ENCODE measurements around the gene CDH4. TPM values are rescaled to one million over a fixed set of nuclear protein-coding genes. Genes with fewer than 3 reads are reported as not detected.

CDH4 gene
- total and polyA plus RNA-seq, 2 of the 8 experiments (the other 6 are each of a cell fraction or from before 2014, with no cell fraction given), result 4.3 to 7.9 TPM

DNA sequence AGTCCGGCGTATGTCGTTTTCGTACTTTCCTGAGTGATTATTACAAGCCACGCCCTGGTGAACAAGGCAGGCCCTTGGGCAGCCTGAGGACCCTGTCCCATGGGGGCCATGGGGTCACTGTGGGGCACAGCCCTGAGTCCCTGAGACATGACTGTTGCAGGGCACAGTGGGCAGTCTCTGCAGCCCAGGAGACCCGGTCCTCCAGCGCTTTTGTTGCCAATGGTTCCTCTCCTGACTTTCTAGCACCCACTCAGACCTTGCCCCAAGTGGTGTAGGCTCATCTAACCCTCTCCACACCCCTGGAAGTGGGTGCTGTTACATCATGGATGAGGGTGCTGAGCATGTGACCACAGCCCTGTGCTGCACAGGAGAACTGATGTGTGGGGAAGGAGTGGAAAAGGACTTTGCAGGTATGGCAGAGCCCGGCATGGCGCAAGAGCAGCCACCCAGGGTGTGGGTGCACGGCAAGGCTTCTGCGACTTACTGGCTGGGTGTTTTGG lies 494.1 kb downstream of the CDH4 start:
- Histone ChIP-seq H4K8ac (ENCODE audit: extremely low read depth, insufficient read depth, low read length) (no peak overlapping the region), H4K5ac (ENCODE audit: insufficient read length, low read depth, low read length) (no peak overlapping the region), H3K36me3 (ENCODE audit: control insufficient read depth in 2 of 4, insufficient read depth in 4 of 4, low read length in 3 of 4) (no peaks in the 10 kb centered on the region), H4K20me1 (replicated peaks in 1 of 2; ENCODE audit: control insufficient read depth in 1 of 2, insufficient read depth in 2 of 2, low read length in 2 of 2) (peaks cover 1 to 2% of the 10 kb centered on the region in 2 experiments), H3K23ac (ENCODE audit: insufficient read length) (no peak overlapping the region), H3K18ac (ENCODE audit: extremely low read depth, low read length) (no peak overlapping the region), H3K79me1 (ENCODE audit: low read depth, low read length) (no peaks in the 10 kb centered on the region), H2BK15ac (ENCODE audit: low read length) (peak overlapping the region; percentile 31; the same call in 1 of the 2 replicates), H3K79me2 (ENCODE audit: control insufficient read depth in 1 of 2, insufficient read depth in 2 of 2, low read length in 2 of 2) (no peaks in the 10 kb centered on the region), H2BK12ac (ENCODE audit: low read depth, low read length) (0 out of 2 replicates have a peak overlapping the region, but pooled peaks have one; percentile 60), H2BK120ac (replicated peaks; ENCODE audit: low read depth, low read length) (no peak overlapping the region), H3K9ac (replicated peaks in 1 of 4; ENCODE audit: extremely low read depth in 1 of 4, low read depth in 3 of 4, low read length in 3 of 4) (no peak overlapping the region), H4K91ac (replicated peaks; ENCODE audit: insufficient read length, low read length) (no peak overlapping the region), H2BK20ac (ENCODE audit: low read length) (no peak overlapping the region), H2BK5ac (ENCODE audit: low read depth, low read length) (no peak overlapping the region), H3K27ac (ENCODE audit: low read depth, low read length) (no peak overlapping the region), H3K4me3 (ENCODE audit: extremely low read depth in 1 of 4, insufficient read depth in 2 of 4, low read depth in 3 of 4, low read length in 4 of 4) (no peak overlapping the region), H2AK5ac (ENCODE audit: low read depth, low read length) (0 out of 2 replicates have a peak overlapping the region, but pooled peaks have one; percentile 39), H3K27me3 (replicated peaks in 1 of 4; ENCODE audit: control insufficient read depth in 3 of 4, extremely low read depth in 1 of 4, insufficient read depth in 3 of 4, low read length in 3 of 4) (no peaks in the 10 kb centered on the region; a peak in 1 of 7 replicates), H3K4ac (replicated peaks; ENCODE audit: insufficient read length, low read depth, low read length) (no peak overlapping the region), H3K56ac (replicated peaks; ENCODE audit: insufficient read length, low read depth, low read length) (no peak overlapping the region), H3K9me3 (ENCODE audit: insufficient read depth in 2 of 2, low read depth in 1 of 2, low read length in 1 of 2) (peaks cover 2 to 3% of the 10 kb centered on the region in 2 experiments; a peak in 3 of 4 replicates), H2AFZ (ENCODE audit: low read length) (no peak overlapping the region), H3K14ac (ENCODE audit: insufficient read length) (no peak overlapping the region), H3K4me2 (ENCODE audit: insufficient read depth in 1 of 2, low read depth in 2 of 2, low read length in 2 of 2) (no peak overlapping the region), H3K4me1 (replicated peaks in 1 of 4; ENCODE audit: control insufficient read depth in 3 of 4, insufficient read depth in 4 of 4, low read length in 3 of 4) (no peaks in the 10 kb centered on the region), H3K23me2 (ENCODE audit: low read depth, low read length) (no peaks in the 10 kb centered on the region)
- POLR2A ChIA-PET (ENCODE audit: partially characterized antibody), result no interaction called here
- FAIRE-seq, result no peak
- 87% methylated on average over 11 of the region's 11 CpGs; no CpG with 5 or more reads in 1 of the 2 experiments for WGBS, 2 experiments (ENCODE audit: extremely low coverage in 1 of 2, insufficient coverage in 1 of 2, insufficient read length in 1 of 2, insufficient replicate concordance in 2 of 2, low coverage in 1 of 2, low lambda C conversion rate in 2 of 2, missing lambda C conversion rate in 1 of 2)
- CTCF ChIA-PET (ENCODE audit: partially characterized antibody), result no interaction called here
- no peak for DNase-seq (ENCODE audit: low read depth in 1 of 2, low spot score in 2 of 2)
- TF ChIP-seq BACH1 (IDR thresholded peaks at IDR 0.05; ENCODE audit: low read length), result no peak
- TF ChIP-seq, protein P1, sequence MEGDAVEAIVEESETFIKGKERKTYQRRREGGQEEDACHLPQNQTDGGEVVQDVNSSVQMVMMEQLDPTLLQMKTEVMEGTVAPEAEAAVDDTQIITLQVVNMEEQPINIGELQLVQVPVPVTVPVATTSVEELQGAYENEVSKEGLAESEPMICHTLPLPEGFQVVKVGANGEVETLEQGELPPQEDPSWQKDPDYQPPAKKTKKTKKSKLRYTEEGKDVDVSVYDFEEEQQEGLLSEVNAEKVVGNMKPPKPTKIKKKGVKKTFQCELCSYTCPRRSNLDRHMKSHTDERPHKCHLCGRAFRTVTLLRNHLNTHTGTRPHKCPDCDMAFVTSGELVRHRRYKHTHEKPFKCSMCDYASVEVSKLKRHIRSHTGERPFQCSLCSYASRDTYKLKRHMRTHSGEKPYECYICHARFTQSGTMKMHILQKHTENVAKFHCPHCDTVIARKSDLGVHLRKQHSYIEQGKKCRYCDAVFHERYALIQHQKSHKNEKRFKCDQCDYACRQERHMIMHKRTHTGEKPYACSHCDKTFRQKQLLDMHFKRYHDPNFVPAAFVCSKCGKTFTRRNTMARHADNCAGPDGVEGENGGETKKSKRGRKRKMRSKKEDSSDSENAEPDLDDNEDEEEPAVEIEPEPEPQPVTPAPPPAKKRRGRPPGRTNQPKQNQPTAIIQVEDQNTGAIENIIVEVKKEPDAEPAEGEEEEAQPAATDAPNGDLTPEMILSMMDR (IDR thresholded peaks at IDR 0.05; ENCODE audit: control extremely low read depth in 1 of 3, insufficient read depth in 1 of 3, low read depth in 1 of 3, low read length in 3 of 3), result no peak
- TF ChIP-seq BCL11A (IDR thresholded peaks at IDR 0.05; ENCODE audit: low read depth in 2 of 2, low read length in 2 of 2), result no peak
- no peak for TF ChIP-seq ZNF274 (IDR thresholded peaks at IDR 0.05; ENCODE audit: borderline replicate concordance, extremely low read depth, low read length)

Data from H1 (cell line).